GM12875 (cell line): ENCODE data around the gene GRIK4.
"Not testable (repeated sequence)": the region's sequence is repeated elsewhere in the genome, so short reads cannot be mapped to it uniquely, and the experiment has no call there.

ENCODE experiments used
- H3K4me3 ChIP-seq: one replicate; pipeline ENCODE4 v1.5.1; 2011; ENCODE audit warnings: low read depth, low read length, control low read depth
- TF ChIP-seq, protein P1 (sequence below): IDR thresholded peaks from 2 replicates; pipeline ENCODE4 v1.5.1; 2011; ENCODE audit warnings: low read depth, mild to moderate bottlenecking, control low read depth, inconsistent platforms, low read length, moderate library complexity, borderline replicate concordance; ENCODE audit not compliant: insufficient read depth

GRIK4 gene

DNA sequence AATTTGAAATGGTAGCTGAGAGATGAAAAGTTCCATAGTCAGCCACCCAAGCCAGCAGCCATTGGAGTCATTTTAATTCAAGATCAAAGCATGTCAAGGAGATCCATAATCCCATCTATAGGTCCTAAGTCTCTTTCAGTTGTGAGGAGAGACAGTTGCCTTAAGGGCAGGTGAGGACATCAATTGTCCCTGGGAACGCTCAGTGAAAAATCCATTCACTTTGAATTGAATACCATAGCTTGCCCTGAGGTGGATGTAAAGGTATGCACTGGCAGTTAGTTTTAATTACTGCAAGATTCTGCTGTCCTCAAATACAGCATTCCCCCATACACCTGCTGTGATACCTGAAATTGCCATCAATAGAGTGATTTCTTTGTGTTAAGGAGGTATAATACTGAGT, 487.0 kb downstream of the GRIK4 start:
- H3K4me3 ChIP-seq: no peak overlapping the region
- TF ChIP-seq, protein P1, sequence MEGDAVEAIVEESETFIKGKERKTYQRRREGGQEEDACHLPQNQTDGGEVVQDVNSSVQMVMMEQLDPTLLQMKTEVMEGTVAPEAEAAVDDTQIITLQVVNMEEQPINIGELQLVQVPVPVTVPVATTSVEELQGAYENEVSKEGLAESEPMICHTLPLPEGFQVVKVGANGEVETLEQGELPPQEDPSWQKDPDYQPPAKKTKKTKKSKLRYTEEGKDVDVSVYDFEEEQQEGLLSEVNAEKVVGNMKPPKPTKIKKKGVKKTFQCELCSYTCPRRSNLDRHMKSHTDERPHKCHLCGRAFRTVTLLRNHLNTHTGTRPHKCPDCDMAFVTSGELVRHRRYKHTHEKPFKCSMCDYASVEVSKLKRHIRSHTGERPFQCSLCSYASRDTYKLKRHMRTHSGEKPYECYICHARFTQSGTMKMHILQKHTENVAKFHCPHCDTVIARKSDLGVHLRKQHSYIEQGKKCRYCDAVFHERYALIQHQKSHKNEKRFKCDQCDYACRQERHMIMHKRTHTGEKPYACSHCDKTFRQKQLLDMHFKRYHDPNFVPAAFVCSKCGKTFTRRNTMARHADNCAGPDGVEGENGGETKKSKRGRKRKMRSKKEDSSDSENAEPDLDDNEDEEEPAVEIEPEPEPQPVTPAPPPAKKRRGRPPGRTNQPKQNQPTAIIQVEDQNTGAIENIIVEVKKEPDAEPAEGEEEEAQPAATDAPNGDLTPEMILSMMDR: no peak

DNA sequence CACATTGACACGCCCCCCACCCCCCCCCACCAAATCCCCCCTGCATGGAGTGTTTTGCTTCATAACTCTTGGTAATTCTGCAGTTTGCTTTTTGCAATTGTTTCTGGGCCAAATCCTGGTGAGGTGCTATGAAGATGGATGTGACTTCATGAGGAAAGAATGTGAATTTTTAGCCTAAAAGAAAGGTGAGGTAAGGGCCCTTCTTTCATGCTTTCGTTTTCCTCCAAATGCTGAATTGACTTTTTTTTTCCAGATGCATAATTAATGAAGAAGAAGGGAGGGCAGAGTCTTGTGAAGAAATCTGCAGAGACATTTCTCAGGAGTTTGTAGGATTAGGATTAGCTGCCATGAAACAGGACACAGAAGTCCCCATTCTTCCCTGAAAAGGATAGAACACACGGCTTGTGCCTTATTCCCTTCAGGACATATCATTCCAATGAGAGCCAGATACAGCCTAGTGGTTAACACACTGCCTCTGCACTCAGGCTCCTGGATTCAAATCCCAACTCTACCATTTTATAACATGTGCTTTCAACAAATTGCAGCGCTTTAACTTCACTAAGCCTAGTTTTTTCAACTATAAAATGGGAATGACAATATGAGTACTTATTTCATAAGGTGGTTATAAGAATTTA, 492.8 kb downstream of the GRIK4 start:
- TF ChIP-seq, protein P1: no peak
- H3K4me3 ChIP-seq: no peak overlapping the region

DNA sequence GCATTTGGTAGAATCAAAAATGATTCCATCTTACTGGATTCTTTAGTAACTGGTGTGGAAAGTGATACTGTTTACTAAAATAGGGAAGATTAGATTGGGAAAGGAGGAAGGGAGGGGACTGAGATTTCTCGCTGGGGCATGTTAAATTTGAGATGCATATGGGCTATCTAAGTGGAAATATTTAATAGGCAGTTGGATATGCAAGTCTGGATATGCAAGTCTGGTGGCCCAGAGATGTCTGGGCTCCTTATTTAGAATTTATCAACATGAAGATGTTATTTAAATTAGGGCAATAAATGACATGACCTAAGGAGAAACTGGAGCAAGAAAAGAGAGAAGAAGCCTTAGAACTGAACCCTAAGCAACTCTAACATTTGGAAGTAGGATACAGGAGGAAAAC, 495.4 kb downstream of the GRIK4 start:
- H3K4me3 ChIP-seq: no peak overlapping the region
- TF ChIP-seq, protein P1: no peak

DNA sequence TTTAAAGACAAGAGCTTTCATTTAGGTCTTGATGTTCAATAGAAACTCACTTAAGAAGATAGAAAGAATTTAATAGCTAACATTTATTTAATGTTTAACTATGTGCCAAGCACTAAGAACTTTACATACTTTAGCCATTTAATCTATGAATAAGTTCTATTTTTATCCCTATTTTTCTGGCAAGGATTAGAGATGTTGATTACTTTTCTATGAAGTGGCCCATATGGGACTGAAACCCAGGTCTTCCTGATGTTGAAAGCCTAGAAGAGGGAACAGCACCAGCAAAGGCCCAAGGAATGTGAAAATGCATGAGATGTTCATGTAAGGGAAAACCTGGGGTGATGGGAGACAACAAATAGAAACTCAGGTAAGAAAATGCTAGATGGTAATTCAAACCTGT, 497.0 kb downstream of the GRIK4 start:
- TF ChIP-seq, protein P1: no peak
- H3K4me3 ChIP-seq: no peak overlapping the region

- TF ChIP-seq, protein P1: no peak
- H3K4me3 ChIP-seq: no peak overlapping the region
Measured at GRCh38 chr11:121012091-121012490, 500.5 kb downstream of the GRIK4 start.

- no peak overlapping the region for H3K4me3 ChIP-seq
- TF ChIP-seq, protein P1: no peak
Measured at GRCh38 chr11:121018746-121019145, 507.2 kb downstream of the GRIK4 start.

DNA sequence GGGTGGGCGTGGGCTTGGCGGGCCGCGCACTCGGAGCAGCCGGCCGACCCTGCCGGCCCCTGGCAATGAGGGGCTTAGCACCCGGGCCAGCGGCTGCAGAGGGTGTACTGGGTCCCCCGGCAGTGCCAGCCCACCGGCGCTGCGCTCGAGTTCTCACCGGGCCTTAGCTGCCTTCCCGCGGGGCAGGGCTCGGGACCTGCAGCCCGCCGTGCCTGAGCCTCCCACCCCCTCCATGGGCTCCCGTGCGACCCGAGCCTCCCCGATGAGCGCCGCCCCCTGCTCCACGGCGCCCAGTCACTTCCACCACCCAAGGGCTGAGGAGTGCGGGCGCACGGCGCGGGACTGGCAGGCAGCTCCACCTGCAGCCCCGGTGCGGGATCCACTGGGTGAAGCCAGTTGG, 510.2 kb downstream of the GRIK4 start:
- H3K4me3 ChIP-seq: not testable (repeated sequence)
